NCI-H524 (cell line): ENCODE measurements around the gene SMAD3.
A peak's percentile ranks its signal among the peaks of the same experiment; 100 is the strongest.

Experiments used
- DNase-seq, 2 experiments: peaks; one replicate each; lab custom pipeline; 2025; lab: John Stamatoyannopoulos, UW

The SMAD3 gene

GRCh38 chr15:67196672-67197363, 131.4 kb downstream of the SMAD3 start:
- no peak for DNase-seq

- DNase-seq = no peak
These were observed 131.9 kb downstream of the SMAD3 start for GRCh38 chr15:67197364-67197695.

- no peak for DNase-seq
These were observed 132.9 kb downstream of the SMAD3 start for GRCh38 chr15:67198157-67198754.

- no peak for DNase-seq
These were observed 134.0 kb downstream of the SMAD3 start for GRCh38 chr15:67199391-67199790.

- DNase-seq = no peak
These were observed 134.7 kb downstream of the SMAD3 start for GRCh38 chr15:67199881-67200763.

GRCh38 chr15:67201136-67201535, 135.7 kb downstream of the SMAD3 start:
- no peak for DNase-seq

- no peak for DNase-seq
These were observed 136.7 kb downstream of the SMAD3 start for GRCh38 chr15:67202091-67202490.

- DNase-seq = no peak
These were observed 137.6 kb downstream of the SMAD3 start for GRCh38 chr15:67202991-67203390.

GRCh38 chr15:67207555-67208207, 142.3 kb downstream of the SMAD3 start:
- no peak for DNase-seq

GRCh38 chr15:67208396-67208795, 143.0 kb downstream of the SMAD3 start:
- no peak for DNase-seq

- DNase-seq = no peak
These were observed 145.3 kb downstream of the SMAD3 start for GRCh38 chr15:67210555-67211168.

- no peak for DNase-seq
These were observed 147.4 kb downstream of the SMAD3 start for GRCh38 chr15:67212684-67213367.

- peak in 1 of 2 experiments; percentile 9 for DNase-seq
These were observed 149.7 kb downstream of the SMAD3 start for GRCh38 chr15:67215102-67215501.

GRCh38 chr15:67216859-67217258, 151.5 kb downstream of the SMAD3 start:
- no peak for DNase-seq

GRCh38 chr15:67218428-67218827, 153.0 kb downstream of the SMAD3 start:
- no peak for DNase-seq

GRCh38 chr15:67219288-67219687, 153.9 kb downstream of the SMAD3 start:
- no peak for DNase-seq

GRCh38 chr15:67224889-67225288, 159.5 kb downstream of the SMAD3 start:
- no peak for DNase-seq

GRCh38 chr15:67225336-67225735, 159.9 kb downstream of the SMAD3 start:
- no peak for DNase-seq

GRCh38 chr15:67227431-67227830, 162.0 kb downstream of the SMAD3 start:
- no peak for DNase-seq

GRCh38 chr15:67227846-67228245, 162.4 kb downstream of the SMAD3 start:
- DNase-seq = no peak

GRCh38 chr15:67228286-67228685, 162.9 kb downstream of the SMAD3 start:
- DNase-seq = no peak
